Uterus (tissue), 2 donors: ENCODE measurements around the gene ZG16.

Experiments
- POLR2A ChIP-seq, 2 donors: fragments of 450-650 bp; IDR thresholded peaks; one replicate each; pipeline ENCODE4 v1.6.1; 2016; ENCODE audit warnings: antibody characterized with exemption in 2 of 2, mild to moderate bottlenecking in 1 of 2, moderate library complexity in 1 of 2
- TF ChIP-seq, protein P1 (sequence below), 4 experiments: fragments of 200-600 bp in 2 of 4; fragments of 450-650 bp in 2 of 4; sonication (generic) in 2 of 4; IDR thresholded peaks; one replicate each; pipeline ENCODE4 v1.5.1; 2016 to 2019; ENCODE audit warnings: antibody characterized with exemption in 4 of 4, mild to moderate bottlenecking in 2 of 4, moderate library complexity in 1 of 4

DNA sequence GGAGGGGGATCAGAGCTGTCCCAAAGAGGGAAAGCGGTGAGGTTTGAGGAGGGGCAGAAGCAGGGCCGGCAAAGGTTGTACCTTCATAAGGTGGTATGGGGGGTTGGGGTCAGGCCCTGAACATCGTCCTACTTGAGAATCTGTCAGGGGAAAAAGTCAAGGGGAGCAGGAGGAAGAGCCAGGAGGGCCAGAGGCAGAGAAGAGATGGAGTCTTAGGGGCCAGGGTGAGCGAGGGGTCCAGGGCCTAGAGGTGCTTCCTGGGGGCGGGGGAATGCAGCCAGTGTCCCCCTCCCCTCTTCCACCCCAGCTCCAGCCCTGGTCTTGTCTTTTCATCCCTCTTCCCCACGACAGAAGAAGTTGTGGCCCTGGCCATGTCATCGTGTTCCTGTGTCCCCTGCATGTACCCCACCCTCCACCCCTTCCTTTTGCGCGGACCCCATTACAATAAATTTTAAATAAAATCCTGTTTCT lies 32.7 kb downstream of the ZG16 start:
- TF ChIP-seq, protein P1, sequence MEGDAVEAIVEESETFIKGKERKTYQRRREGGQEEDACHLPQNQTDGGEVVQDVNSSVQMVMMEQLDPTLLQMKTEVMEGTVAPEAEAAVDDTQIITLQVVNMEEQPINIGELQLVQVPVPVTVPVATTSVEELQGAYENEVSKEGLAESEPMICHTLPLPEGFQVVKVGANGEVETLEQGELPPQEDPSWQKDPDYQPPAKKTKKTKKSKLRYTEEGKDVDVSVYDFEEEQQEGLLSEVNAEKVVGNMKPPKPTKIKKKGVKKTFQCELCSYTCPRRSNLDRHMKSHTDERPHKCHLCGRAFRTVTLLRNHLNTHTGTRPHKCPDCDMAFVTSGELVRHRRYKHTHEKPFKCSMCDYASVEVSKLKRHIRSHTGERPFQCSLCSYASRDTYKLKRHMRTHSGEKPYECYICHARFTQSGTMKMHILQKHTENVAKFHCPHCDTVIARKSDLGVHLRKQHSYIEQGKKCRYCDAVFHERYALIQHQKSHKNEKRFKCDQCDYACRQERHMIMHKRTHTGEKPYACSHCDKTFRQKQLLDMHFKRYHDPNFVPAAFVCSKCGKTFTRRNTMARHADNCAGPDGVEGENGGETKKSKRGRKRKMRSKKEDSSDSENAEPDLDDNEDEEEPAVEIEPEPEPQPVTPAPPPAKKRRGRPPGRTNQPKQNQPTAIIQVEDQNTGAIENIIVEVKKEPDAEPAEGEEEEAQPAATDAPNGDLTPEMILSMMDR (IDR thresholded peaks at IDR 0.05): no peak
- TF ChIP-seq POLR2A (IDR thresholded peaks at IDR 0.05): no peak
